ENCODE results near the gene TMPRSS13. TPM values are rescaled to one million over a fixed set of nuclear protein-coding genes. Genes with fewer than 3 reads are reported as not detected.

The TMPRSS13 gene
- total and polyA plus RNA-seq, 2 of the 13 experiments (the other 11 are each of a cell fraction or from before 2014, with no cell fraction given), result not detected

DNA sequence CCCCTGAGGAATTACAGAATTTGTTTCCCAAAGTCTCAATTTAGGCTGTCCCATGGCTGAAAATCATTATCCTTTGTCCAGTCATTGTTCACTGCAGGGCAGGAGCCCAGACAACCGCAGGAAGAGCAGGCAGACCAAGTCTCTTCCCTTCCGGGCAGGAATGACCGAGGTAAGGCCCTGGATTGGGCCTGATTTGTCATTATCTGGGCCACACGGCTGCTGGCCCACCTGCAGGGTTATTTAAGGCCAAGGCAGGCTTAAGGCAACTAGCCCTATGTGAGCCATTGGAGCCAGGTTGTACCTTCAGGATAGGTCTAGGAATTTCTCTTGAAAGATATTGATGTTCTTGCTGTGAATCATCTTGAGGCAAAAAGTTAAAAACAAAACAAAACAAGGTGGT lies 47.2 kb upstream of the TMPRSS13 start (continued):
- TF ChIP-seq, protein P1, sequence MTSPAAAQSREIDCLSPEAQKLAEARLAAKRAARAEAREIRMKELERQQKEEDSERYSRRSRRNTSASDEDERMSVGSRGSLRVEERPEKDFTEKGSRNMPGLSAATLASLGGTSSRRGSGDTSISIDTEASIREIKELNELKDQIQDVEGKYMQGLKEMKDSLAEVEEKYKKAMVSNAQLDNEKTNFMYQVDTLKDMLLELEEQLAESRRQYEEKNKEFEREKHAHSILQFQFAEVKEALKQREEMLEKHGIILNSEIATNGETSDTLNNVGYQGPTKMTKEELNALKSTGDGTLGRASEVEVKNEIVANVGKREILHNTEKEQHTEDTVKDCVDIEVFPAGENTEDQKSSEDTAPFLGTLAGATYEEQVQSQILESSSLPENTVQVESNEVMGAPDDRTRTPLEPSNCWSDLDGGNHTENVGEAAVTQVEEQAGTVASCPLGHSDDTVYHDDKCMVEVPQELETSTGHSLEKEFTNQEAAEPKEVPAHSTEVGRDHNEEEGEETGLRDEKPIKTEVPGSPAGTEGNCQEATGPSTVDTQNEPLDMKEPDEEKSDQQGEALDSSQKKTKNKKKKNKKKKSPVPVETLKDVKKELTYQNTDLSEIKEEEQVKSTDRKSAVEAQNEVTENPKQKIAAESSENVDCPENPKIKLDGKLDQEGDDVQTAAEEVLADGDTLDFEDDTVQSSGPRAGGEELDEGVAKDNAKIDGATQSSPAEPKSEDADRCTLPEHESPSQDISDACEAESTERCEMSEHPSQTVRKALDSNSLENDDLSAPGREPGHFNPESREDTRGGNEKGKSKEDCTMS (CRISPR knock-in tag; conservative IDR thresholded peaks at IDR 0.05), result no peak
- TF ChIP-seq TGIF2 (CRISPR knock-in tag; IDR thresholded peaks at IDR 0.05) (no peak), ZNF761 (CRISPR knock-in tag; conservative IDR thresholded peaks at IDR 0.05) (no peak), TBP (CRISPR knock-in tag; IDR thresholded peaks at IDR 0.05) (no peak)
- TF ChIP-seq, protein P2, sequence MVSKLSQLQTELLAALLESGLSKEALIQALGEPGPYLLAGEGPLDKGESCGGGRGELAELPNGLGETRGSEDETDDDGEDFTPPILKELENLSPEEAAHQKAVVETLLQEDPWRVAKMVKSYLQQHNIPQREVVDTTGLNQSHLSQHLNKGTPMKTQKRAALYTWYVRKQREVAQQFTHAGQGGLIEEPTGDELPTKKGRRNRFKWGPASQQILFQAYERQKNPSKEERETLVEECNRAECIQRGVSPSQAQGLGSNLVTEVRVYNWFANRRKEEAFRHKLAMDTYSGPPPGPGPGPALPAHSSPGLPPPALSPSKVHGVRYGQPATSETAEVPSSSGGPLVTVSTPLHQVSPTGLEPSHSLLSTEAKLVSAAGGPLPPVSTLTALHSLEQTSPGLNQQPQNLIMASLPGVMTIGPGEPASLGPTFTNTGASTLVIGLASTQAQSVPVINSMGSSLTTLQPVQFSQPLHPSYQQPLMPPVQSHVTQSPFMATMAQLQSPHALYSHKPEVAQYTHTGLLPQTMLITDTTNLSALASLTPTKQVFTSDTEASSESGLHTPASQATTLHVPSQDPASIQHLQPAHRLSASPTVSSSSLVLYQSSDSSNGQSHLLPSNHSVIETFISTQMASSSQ (IDR thresholded peaks at IDR 0.05; ENCODE audit: low read depth), result no peak
- TF ChIP-seq, protein P2 (CRISPR knock-in tag; IDR thresholded peaks at IDR 0.05; ENCODE audit: borderline replicate concordance), result no peak

DNA sequence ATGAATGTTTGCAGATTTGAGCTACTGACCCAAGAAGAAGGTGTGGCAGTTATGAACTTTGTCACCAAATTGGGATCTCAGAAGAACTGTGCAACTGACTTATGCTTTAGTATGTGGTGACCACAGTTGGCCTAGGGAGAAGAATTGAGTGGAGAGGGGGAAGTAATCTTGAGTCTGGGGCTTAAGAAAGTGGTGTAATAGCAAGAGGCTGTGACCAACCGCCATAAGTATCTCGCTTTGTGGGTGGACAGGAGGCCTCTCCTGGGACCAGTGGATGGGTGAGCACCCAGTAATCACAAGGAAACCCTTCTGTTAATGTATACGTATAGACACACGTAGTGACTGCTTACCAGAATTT lies 44.3 kb upstream of the TMPRSS13 start:
- DNase-seq (ENCODE audit: low spot score) (no peak), FAIRE-seq (no peak), ATAC-seq (no peak)
- TF ChIP-seq, protein P3, sequence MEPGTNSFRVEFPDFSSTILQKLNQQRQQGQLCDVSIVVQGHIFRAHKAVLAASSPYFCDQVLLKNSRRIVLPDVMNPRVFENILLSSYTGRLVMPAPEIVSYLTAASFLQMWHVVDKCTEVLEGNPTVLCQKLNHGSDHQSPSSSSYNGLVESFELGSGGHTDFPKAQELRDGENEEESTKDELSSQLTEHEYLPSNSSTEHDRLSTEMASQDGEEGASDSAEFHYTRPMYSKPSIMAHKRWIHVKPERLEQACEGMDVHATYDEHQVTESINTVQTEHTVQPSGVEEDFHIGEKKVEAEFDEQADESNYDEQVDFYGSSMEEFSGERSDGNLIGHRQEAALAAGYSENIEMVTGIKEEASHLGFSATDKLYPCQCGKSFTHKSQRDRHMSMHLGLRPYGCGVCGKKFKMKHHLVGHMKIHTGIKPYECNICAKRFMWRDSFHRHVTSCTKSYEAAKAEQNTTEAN (CRISPR knock-in tag; conservative IDR thresholded peaks at IDR 0.05), result no peak
- no peak overlapping the region for H3K9ac ChIP-seq (ENCODE audit: insufficient read depth, low read depth, low read length)
- no peaks in the 10 kb centered on the region for H3K79me2 ChIP-seq (ENCODE audit: insufficient read depth, low read length)
- intact Hi-C loops (cut with micrococcal nuclease; ENCODE audit: unreplicated experiment) (no loop called here), in situ Hi-C loops (cut with HindIII; ENCODE audit: extremely low pct_ligation_motif_present, low pct_unique_long_range_greater_than_20kb) (no loop called here)
- H3K4me2 ChIP-seq (ENCODE audit: low read depth, low read length), result no peak overlapping the region
- POLR2A ChIA-PET, result no interaction called here
- 49% methylated on average over 4 of the region's 4 CpGs for WGBS (ENCODE audit: low lambda C conversion rate)
- no peaks in the 10 kb centered on the region for H3K36me3 ChIP-seq (replicated peaks in 1 of 2; ENCODE audit: control insufficient read depth in 1 of 2, insufficient read depth in 2 of 2, low read length in 2 of 2)
- no peaks in the 10 kb centered on the region for H3K4me1 ChIP-seq (ENCODE audit: insufficient read depth, low read length)
- H3K27ac ChIP-seq (ENCODE audit: extremely low read length, insufficient read depth, low read length), result no peak overlapping the region
- CTCF ChIA-PET (ENCODE audit: low intra/inter-chr PET ratio, low total read pairs), result no interaction called here
- H3K9me3 ChIP-seq (ENCODE audit: low read length), result no peaks in the 10 kb centered on the region
- BruUV-seq (replicated peaks), result no TSS peak
- no peak overlapping the region for H2AFZ ChIP-seq (ENCODE audit: low read length)
- H4K20me1 ChIP-seq (ENCODE audit: insufficient read depth, low read length), result no peaks in the 10 kb centered on the region
- H3K4me3 ChIP-seq (replicated peaks in 1 of 3; ENCODE audit: insufficient read depth in 1 of 3, low read depth in 2 of 3, low read length in 3 of 3), result no peak overlapping the region
- peaks cover 0 to 41% of the 10 kb centered on the region in 2 experiments; a peak in 2 of 5 replicates for H3K27me3 ChIP-seq (ENCODE audit: control insufficient read depth in 1 of 2, insufficient read depth in 2 of 2, low read length in 2 of 2)

Measured in HepG2 (cell line).